ENCODE data around the gene TMEM176A. TPM values are rescaled to one million over a fixed set of nuclear protein-coding genes. Genes with fewer than 3 reads are reported as not detected.

Gene TMEM176A
- total and polyA plus RNA-seq, 2 experiments from 2014 or later = not detected

- Histone ChIP-seq H3K36me3 (ENCODE audit: low read depth) (no peaks in the 10 kb centered on the region), H4K20me1 (ENCODE audit: insufficient read depth) (no peaks in the 10 kb centered on the region), H2AFZ (no peak overlapping the region), H3K27me3 (replicated peaks; ENCODE audit: insufficient read depth) (no peaks in the 10 kb centered on the region), H3K4me2 (ENCODE audit: unreplicated experiment) (no peak overlapping the region), H3K9me2 (ENCODE audit: insufficient read depth) (no peaks in the 10 kb centered on the region), H3K27ac (no peak overlapping the region), H3K4me1 (ENCODE audit: insufficient read depth) (no peaks in the 10 kb centered on the region), H3K9ac (no peak overlapping the region), H3K9me3 (ENCODE audit: low read depth) (no peaks in the 10 kb centered on the region), H3K79me2 (ENCODE audit: insufficient read depth) (no peaks in the 10 kb centered on the region), H3F3A (ENCODE audit: insufficient read depth) (no peaks in the 10 kb centered on the region), H3K4me3 (no peak overlapping the region)
- no peak for DNase-seq
- in situ Hi-C loops (cut with MboI) = no loop called here
- 51 to 53% methylated on average over 13 to 20 of the region's 20 CpGs for WGBS, 2 experiments (ENCODE audit: low coverage in 1 of 2, low lambda C conversion rate in 2 of 2, missing lambda C conversion rate in 2 of 2)
- TF ChIP-seq EZH2phosphoT487 (IDR thresholded peaks at IDR 0.05; ENCODE audit: insufficient read depth, low read depth) (no peak), EZH2 (IDR thresholded peaks at IDR 0.05; ENCODE audit: insufficient read depth, poor library complexity, severe bottlenecking) (no peak)
These were observed 24.0 kb downstream of the TMEM176A start for GRCh38 chr7:150824379-150825177.

- Histone ChIP-seq H3K27me3 (replicated peaks; ENCODE audit: insufficient read depth) (no peaks in the 10 kb centered on the region), H3K79me2 (ENCODE audit: insufficient read depth) (no peaks in the 10 kb centered on the region), H3K27ac (no peak overlapping the region), H3K9ac (no peak overlapping the region), H3K9me3 (ENCODE audit: low read depth) (no peaks in the 10 kb centered on the region), H3K36me3 (ENCODE audit: low read depth) (no peaks in the 10 kb centered on the region), H3K4me1 (ENCODE audit: insufficient read depth) (no peaks in the 10 kb centered on the region), H3F3A (ENCODE audit: insufficient read depth) (no peaks in the 10 kb centered on the region), H3K4me2 (ENCODE audit: unreplicated experiment) (no peak overlapping the region), H4K20me1 (ENCODE audit: insufficient read depth) (no peaks in the 10 kb centered on the region), H2AFZ (no peak overlapping the region), H3K9me2 (ENCODE audit: insufficient read depth) (no peaks in the 10 kb centered on the region), H3K4me3 (no peak overlapping the region)
- TF ChIP-seq EZH2 (IDR thresholded peaks at IDR 0.05; ENCODE audit: insufficient read depth, poor library complexity, severe bottlenecking) = no peak
- no peak for TF ChIP-seq EZH2phosphoT487 (IDR thresholded peaks at IDR 0.05; ENCODE audit: insufficient read depth, low read depth)
- no peak for DNase-seq
- WGBS, 2 experiments (ENCODE audit: low coverage in 1 of 2, low lambda C conversion rate in 2 of 2, missing lambda C conversion rate in 2 of 2) = 24 to 28% methylated on average over 6 of the region's 6 CpGs
- in situ Hi-C loops (cut with MboI) = no loop called here
These were observed 25.7 kb downstream of the TMEM176A start for GRCh38 chr7:150826061-150826849.

- 22 to 24% methylated on average over 2 of the region's 2 CpGs for WGBS, 2 experiments (ENCODE audit: low coverage in 1 of 2, low lambda C conversion rate in 2 of 2, missing lambda C conversion rate in 2 of 2)
- no peaks in the 10 kb centered on the region for H3K4me1 ChIP-seq (ENCODE audit: insufficient read depth)
- H2AFZ ChIP-seq = no peak overlapping the region
- no peak for DNase-seq
- no peak overlapping the region for H3K4me3 ChIP-seq
- no peaks in the 10 kb centered on the region for H4K20me1 ChIP-seq (ENCODE audit: insufficient read depth)
- H3K36me3 ChIP-seq (ENCODE audit: low read depth) = no peaks in the 10 kb centered on the region
- in situ Hi-C loops (cut with MboI) = no loop called here
- TF ChIP-seq EZH2 (IDR thresholded peaks at IDR 0.05; ENCODE audit: insufficient read depth, poor library complexity, severe bottlenecking) (no peak), EZH2phosphoT487 (IDR thresholded peaks at IDR 0.05; ENCODE audit: insufficient read depth, low read depth) (no peak)
- H3K9me2 ChIP-seq (ENCODE audit: insufficient read depth) = no peaks in the 10 kb centered on the region
- no peaks in the 10 kb centered on the region for H3F3A ChIP-seq (ENCODE audit: insufficient read depth)
- H3K27me3 ChIP-seq (replicated peaks; ENCODE audit: insufficient read depth) = no peaks in the 10 kb centered on the region
- no peaks in the 10 kb centered on the region for H3K9me3 ChIP-seq (ENCODE audit: low read depth)
- no peak overlapping the region for H3K27ac ChIP-seq
- no peaks in the 10 kb centered on the region for H3K79me2 ChIP-seq (ENCODE audit: insufficient read depth)
- no peak overlapping the region for H3K9ac ChIP-seq
- H3K4me2 ChIP-seq (ENCODE audit: unreplicated experiment) = no peak overlapping the region
These were observed 27.8 kb downstream of the TMEM176A start for GRCh38 chr7:150828384-150828783.

GRCh38 chr7:150829426-150829825, 28.9 kb downstream of the TMEM176A start:
- DNase-seq = no peak
- H3K9me2 ChIP-seq (ENCODE audit: insufficient read depth) = no peaks in the 10 kb centered on the region
- no peak overlapping the region for H3K4me2 ChIP-seq (ENCODE audit: unreplicated experiment)
- H3K4me1 ChIP-seq (ENCODE audit: insufficient read depth) = no peaks in the 10 kb centered on the region
- no peaks in the 10 kb centered on the region for H3K36me3 ChIP-seq (ENCODE audit: low read depth)
- no peak overlapping the region for H3K9ac ChIP-seq
- no peak overlapping the region for H2AFZ ChIP-seq
- no peaks in the 10 kb centered on the region for H3F3A ChIP-seq (ENCODE audit: insufficient read depth)
- no peaks in the 10 kb centered on the region for H3K27me3 ChIP-seq (replicated peaks; ENCODE audit: insufficient read depth)
- H4K20me1 ChIP-seq (ENCODE audit: insufficient read depth) = no peaks in the 10 kb centered on the region
- H3K79me2 ChIP-seq (ENCODE audit: insufficient read depth) = no peaks in the 10 kb centered on the region
- WGBS, 2 experiments (ENCODE audit: low coverage in 1 of 2, low lambda C conversion rate in 2 of 2, missing lambda C conversion rate in 2 of 2) = 5 to 6% methylated on average over 1 of the region's 1 CpG
- no peak for TF ChIP-seq EZH2 (IDR thresholded peaks at IDR 0.05; ENCODE audit: insufficient read depth, poor library complexity, severe bottlenecking)
- in situ Hi-C loops (cut with MboI) = no loop called here
- no peak overlapping the region for H3K27ac ChIP-seq
- no peaks in the 10 kb centered on the region for H3K9me3 ChIP-seq (ENCODE audit: low read depth)
- no peak overlapping the region for H3K4me3 ChIP-seq
